Measurements from ENCODE around the gene PCDHB2.
"Not testable (repeated sequence)": the region's sequence is repeated elsewhere in the genome, so short reads cannot be mapped to it uniquely, and the experiment has no call there.

PCDHB2 gene

DNA sequence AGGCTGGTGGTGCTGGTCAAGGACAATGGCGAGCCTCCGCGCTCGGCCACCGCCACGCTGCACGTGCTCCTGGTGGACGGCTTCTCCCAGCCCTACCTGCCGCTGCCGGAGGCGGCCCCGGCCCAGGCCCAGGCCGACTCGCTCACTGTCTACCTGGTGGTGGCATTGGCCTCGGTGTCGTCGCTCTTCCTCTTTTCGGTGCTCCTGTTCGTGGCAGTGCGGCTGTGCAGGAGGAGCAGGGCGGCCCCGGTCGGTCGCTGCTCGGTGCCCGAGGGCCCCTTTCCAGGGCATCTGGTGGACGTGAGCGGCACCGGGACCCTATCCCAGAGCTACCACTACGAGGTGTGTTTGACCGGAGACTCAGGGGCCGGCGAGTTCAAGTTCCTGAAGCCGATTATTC, 42.9 kb downstream of the PCDHB2 start:
- not testable (repeated sequence) for DNase-seq

All from DMS53 (cell line).